DOHH2 (cell line): ENCODE results near the gene KCNJ6.

ENCODE experiments used
- H3F3A ChIP-seq: fragments of 200-600 bp; sonication (generic), shearing (Covaris generic); 2 replicates; pipeline ENCODE4 v1.6.0; 2016; ENCODE audit warnings: antibody characterized with exemption, mild to moderate bottlenecking; ENCODE audit not compliant: control insufficient read depth, insufficient read depth
- H3K27ac ChIP-seq: fragments of 200-600 bp; sonication (generic); 2 replicates; pipeline ENCODE4 v1.5.1; 2014; ENCODE audit warnings: low read depth, mild to moderate bottlenecking, low read length, moderate library complexity
- H3K27me3 ChIP-seq: fragments of 200-600 bp; sonication (generic); 2 replicates; pipeline ENCODE4 v1.6.1; 2014; ENCODE audit warnings: mild to moderate bottlenecking, low read length, mixed read lengths; ENCODE audit not compliant: control insufficient read depth
- H3K36me3 ChIP-seq: fragments of 200-600 bp; sonication (generic); 2 replicates; pipeline ENCODE4 v1.6.1; 2014; ENCODE audit warnings: mild to moderate bottlenecking, low read length, moderate library complexity, mixed read lengths; ENCODE audit not compliant: control insufficient read depth
- H3K4me1 ChIP-seq: fragments of 200-600 bp; sonication (generic); 2 replicates; pipeline ENCODE4 v1.6.1; 2014; ENCODE audit warnings: mild to moderate bottlenecking, low read length, mixed read lengths; ENCODE audit not compliant: control insufficient read depth
- H3K4me2 ChIP-seq: fragments of 200-600 bp; sonication (generic); 2 replicates; pipeline ENCODE4 v1.6.0; 2014; ENCODE audit warnings: mild to moderate bottlenecking, low read length, moderate library complexity
- H3K4me3 ChIP-seq: fragments of 200-600 bp; sonication (generic); 2 replicates; pipeline ENCODE4 v1.5.1; 2014; ENCODE audit warnings: mild to moderate bottlenecking, low read length, mixed read lengths
- H3K79me2 ChIP-seq: fragments of 200-600 bp; sonication (generic); 2 replicates; pipeline ENCODE4 v1.6.1; 2014; ENCODE audit warnings: mild to moderate bottlenecking, low read length, mixed read lengths; ENCODE audit not compliant: control insufficient read depth
- H3K9me2 ChIP-seq: fragments of 200-600 bp; sonication (generic); replicated peaks from 2 replicates; pipeline ENCODE4 v1.6.1; 2014; ENCODE audit warnings: mild to moderate bottlenecking, low read length, mixed read lengths; ENCODE audit not compliant: control insufficient read depth
- H3K9me3 ChIP-seq: fragments of 200-600 bp; sonication (generic); 2 replicates; pipeline ENCODE4 v1.6.1; 2014; ENCODE audit warnings: antibody characterized with exemption, low read length, mixed read lengths; ENCODE audit not compliant: control insufficient read depth, insufficient read depth
- H4K20me1 ChIP-seq: fragments of 200-600 bp; sonication (generic); 2 replicates; pipeline ENCODE4 v1.6.0; 2014; ENCODE audit warnings: low read depth, mild to moderate bottlenecking, antibody characterized with exemption, low read length, moderate library complexity; ENCODE audit not compliant: control insufficient read depth, insufficient read depth
- EZH2phosphoT487 ChIP-seq: fragments of 200-600 bp; sonication (generic); IDR thresholded peaks from 2 replicates; pipeline ENCODE4 v1.6.1; 2017; ENCODE audit warnings: borderline replicate concordance, mild to moderate bottlenecking, antibody characterized with exemption, low read length, moderate library complexity, mixed read lengths
- TF ChIP-seq, protein P1 (sequence below): fragments of 200-600 bp; sonication (generic); IDR thresholded peaks from one replicate; pipeline ENCODE4 v1.5.1; 2014; ENCODE audit warnings: antibody characterized with exemption, mild to moderate bottlenecking, low read depth, low read length; ENCODE audit not compliant: poor library complexity, severe bottlenecking

KCNJ6 gene

DNA sequence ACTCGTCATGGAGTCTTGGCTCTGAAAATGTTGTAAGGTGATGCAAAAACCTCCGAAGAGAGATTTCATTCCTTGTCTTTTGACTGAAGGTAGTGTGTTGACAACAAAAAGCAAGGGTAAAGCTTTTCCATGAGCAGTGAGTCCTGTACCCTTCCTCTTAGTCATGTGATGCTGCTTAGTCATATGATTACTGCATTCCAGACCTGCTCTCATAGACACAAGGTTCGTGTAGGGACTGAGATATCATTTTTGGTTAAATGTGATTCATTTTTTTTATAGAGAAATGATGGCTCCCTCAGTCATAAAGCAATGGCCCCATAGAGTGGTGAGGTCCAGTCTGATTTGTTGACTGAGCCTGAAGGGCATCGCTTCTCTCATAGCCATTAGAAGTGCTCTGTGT, 9.2 kb downstream of the KCNJ6 start:
- Histone ChIP-seq H3K4me2 (no peak overlapping the region), H4K20me1 (no peaks in the 10 kb centered on the region), H3K27me3 (no peaks in the 10 kb centered on the region), H3K27ac (no peak overlapping the region), H3K4me1 (no peaks in the 10 kb centered on the region), H3K36me3 (no peaks in the 10 kb centered on the region), H3K9me2 (no peaks in the 10 kb centered on the region), H3K9me3 (no peaks in the 10 kb centered on the region), H3K4me3 (no peak overlapping the region), H3K79me2 (no peaks in the 10 kb centered on the region), H3F3A (no peaks in the 10 kb centered on the region)
- TF ChIP-seq, protein P1, sequence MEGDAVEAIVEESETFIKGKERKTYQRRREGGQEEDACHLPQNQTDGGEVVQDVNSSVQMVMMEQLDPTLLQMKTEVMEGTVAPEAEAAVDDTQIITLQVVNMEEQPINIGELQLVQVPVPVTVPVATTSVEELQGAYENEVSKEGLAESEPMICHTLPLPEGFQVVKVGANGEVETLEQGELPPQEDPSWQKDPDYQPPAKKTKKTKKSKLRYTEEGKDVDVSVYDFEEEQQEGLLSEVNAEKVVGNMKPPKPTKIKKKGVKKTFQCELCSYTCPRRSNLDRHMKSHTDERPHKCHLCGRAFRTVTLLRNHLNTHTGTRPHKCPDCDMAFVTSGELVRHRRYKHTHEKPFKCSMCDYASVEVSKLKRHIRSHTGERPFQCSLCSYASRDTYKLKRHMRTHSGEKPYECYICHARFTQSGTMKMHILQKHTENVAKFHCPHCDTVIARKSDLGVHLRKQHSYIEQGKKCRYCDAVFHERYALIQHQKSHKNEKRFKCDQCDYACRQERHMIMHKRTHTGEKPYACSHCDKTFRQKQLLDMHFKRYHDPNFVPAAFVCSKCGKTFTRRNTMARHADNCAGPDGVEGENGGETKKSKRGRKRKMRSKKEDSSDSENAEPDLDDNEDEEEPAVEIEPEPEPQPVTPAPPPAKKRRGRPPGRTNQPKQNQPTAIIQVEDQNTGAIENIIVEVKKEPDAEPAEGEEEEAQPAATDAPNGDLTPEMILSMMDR, result no peak
- TF ChIP-seq EZH2phosphoT487, result no peak

DNA sequence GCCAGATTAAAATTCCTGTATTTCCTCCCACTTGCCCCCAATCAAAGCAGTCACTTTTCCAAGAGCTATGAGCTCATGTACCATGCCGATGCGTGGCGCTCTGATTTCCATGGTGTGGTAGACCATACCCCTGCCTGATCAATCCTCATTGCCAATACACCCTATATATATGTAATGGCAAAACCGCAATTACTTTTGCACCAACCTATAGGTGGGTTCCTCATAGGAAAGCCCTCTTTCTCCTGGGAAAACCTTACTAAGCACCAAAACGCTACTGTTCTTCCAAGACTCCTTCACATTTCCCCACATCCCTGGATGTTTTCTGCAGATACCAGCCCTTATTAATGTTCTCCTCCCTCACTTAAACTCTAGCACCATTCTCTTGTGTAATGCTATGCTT, 11.0 kb downstream of the KCNJ6 start:
- Histone ChIP-seq H3K27me3 (no peaks in the 10 kb centered on the region), H3K4me2 (no peak overlapping the region), H3K79me2 (no peaks in the 10 kb centered on the region), H3F3A (no peaks in the 10 kb centered on the region), H3K36me3 (no peaks in the 10 kb centered on the region), H3K9me3 (no peaks in the 10 kb centered on the region), H3K4me3 (no peak overlapping the region), H3K4me1 (no peaks in the 10 kb centered on the region), H4K20me1 (no peaks in the 10 kb centered on the region), H3K9me2 (no peaks in the 10 kb centered on the region), H3K27ac (no peak overlapping the region)
- TF ChIP-seq, protein P1, result no peak
- no peak for TF ChIP-seq EZH2phosphoT487

DNA sequence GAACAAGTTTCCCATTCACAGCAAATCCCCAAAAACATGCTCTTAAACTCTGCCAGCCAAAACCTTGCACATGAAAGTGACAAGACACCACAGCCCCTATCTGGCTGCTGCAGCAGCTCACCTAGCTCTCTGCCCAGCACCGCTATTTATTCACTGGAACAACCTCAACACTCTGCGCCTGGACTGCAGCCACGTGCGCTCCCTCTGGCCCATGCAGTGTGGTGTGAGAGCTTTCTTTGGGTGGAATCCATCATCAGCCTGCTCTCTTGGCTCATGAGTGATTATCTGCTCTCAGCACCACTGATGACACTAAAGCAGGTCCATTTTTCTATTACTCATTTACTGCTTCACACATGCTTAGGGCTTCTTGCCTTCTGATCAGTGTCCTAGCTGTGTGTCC, 11.4 kb downstream of the KCNJ6 start:
- H4K20me1 ChIP-seq, result no peaks in the 10 kb centered on the region
- no peaks in the 10 kb centered on the region for H3K4me1 ChIP-seq
- H3K79me2 ChIP-seq, result no peaks in the 10 kb centered on the region
- H3K27me3 ChIP-seq, result no peaks in the 10 kb centered on the region
- H3K27ac ChIP-seq, result no peak overlapping the region
- no peaks in the 10 kb centered on the region for H3K9me3 ChIP-seq
- TF ChIP-seq, protein P1, result no peak
- no peak for TF ChIP-seq EZH2phosphoT487
- no peak overlapping the region for H3K4me2 ChIP-seq
- no peaks in the 10 kb centered on the region for H3K36me3 ChIP-seq
- no peaks in the 10 kb centered on the region for H3K9me2 ChIP-seq
- H3F3A ChIP-seq, result no peaks in the 10 kb centered on the region
- H3K4me3 ChIP-seq, result no peak overlapping the region

DNA sequence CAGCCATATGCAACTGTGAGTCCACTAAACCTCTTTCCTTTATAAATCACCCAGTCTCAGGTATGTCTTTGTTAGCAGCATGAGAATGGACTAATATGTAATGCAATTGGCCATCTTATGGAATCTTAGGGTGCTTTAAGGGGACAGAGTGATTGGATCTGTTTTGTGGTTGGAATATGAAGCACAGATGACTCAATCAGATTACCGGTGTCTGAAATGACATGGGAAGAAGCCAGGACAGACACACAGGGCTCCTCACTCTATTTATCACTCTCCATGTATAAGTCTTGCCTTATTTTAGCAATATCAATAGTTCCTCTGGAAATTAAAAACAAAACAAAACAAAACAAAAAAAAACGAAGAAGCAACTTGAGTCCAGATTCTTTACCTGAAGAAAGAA, 12.9 kb downstream of the KCNJ6 start:
- Histone ChIP-seq H3K4me3 (no peak overlapping the region), H3F3A (no peaks in the 10 kb centered on the region), H3K4me2 (no peak overlapping the region), H3K27ac (no peak overlapping the region), H3K4me1 (no peaks in the 10 kb centered on the region), H3K79me2 (no peaks in the 10 kb centered on the region), H3K9me2 (no peaks in the 10 kb centered on the region), H3K36me3 (no peaks in the 10 kb centered on the region), H3K9me3 (no peaks in the 10 kb centered on the region), H4K20me1 (no peaks in the 10 kb centered on the region), H3K27me3 (no peaks in the 10 kb centered on the region)
- TF ChIP-seq, protein P1, result no peak
- TF ChIP-seq EZH2phosphoT487, result no peak
